ENCODE results near the gene SPATS2L. TPM values are rescaled to one million over a fixed set of nuclear protein-coding genes. Genes with fewer than 3 reads are reported as not detected.

Gene SPATS2L
- total RNA-seq, 4 donors from 2014 or later: 33.4 to 236 (median 159) TPM

GRCh38 chr2:200385063-200385635 lies 78.7 kb downstream of the SPATS2L start:
- H3K27me3 ChIP-seq: no peaks in the 10 kb centered on the region
- H3K4me1 ChIP-seq: peaks cover 0 to 24% (median 4%) of the 10 kb centered on the region in 4 donors
- in situ Hi-C loops (cut with MboI; ENCODE audit: low pct_ligation_motif_present in 1 of 4, low pct_unique_long_range_greater_than_20kb in 1 of 4, low sequenced_read_pairs in 3 of 4) (no loop called here), intact Hi-C loops (cut with DNase I; ENCODE audit: low total_unique reads) (no loop called here)
- H3K4me3 ChIP-seq: no peak overlapping the region
- H3K9me3 ChIP-seq: no peaks in the 10 kb centered on the region
- DNase-seq: no peak
- WGBS, 2 donors (ENCODE audit: low coverage in 1 of 2): 94% methylated on average over 3 to 5 of the region's 5 CpGs
- no peak for TF ChIP-seq EP300 (IDR thresholded peaks at IDR 0.05; ENCODE audit: low read depth)
- TF ChIP-seq POLR2A (IDR thresholded peaks at IDR 0.05): no peak
- TF ChIP-seq POLR2AphosphoS5 (IDR thresholded peaks at IDR 0.05): no peak
- TF ChIP-seq CTCF (IDR thresholded peaks at IDR 0.05): no peak
- no peak overlapping the region for H3K27ac ChIP-seq
- peaks cover 0 to 13% (median 5%) of the 10 kb centered on the region in 4 donors for H3K36me3 ChIP-seq

- TF ChIP-seq POLR2A (IDR thresholded peaks at IDR 0.05) (no peak), EP300 (IDR thresholded peaks at IDR 0.05; ENCODE audit: low read depth) (no peak), POLR2AphosphoS5 (IDR thresholded peaks at IDR 0.05) (no peak), CTCF (IDR thresholded peaks at IDR 0.05) (no peak)
- H3K9me3 ChIP-seq: no peaks in the 10 kb centered on the region
- 88 to 92% methylated on average over 1 to 2 of the region's 2 CpGs for WGBS, 2 donors (ENCODE audit: low coverage in 1 of 2)
- intact Hi-C loops (cut with DNase I; ENCODE audit: low total_unique reads) (no loop called here), in situ Hi-C loops (cut with MboI; ENCODE audit: low pct_ligation_motif_present in 1 of 4, low pct_unique_long_range_greater_than_20kb in 1 of 4, low sequenced_read_pairs in 3 of 4) (no loop called here)
- H3K4me1 ChIP-seq: no peaks in the 10 kb centered on the region
- no peaks in the 10 kb centered on the region for H3K27me3 ChIP-seq
- no peak overlapping the region for H3K4me3 ChIP-seq
- H3K27ac ChIP-seq: no peak overlapping the region
- no peak for DNase-seq
- peaks cover 0 to 14% (median 6%) of the 10 kb centered on the region in 4 donors for H3K36me3 ChIP-seq
Measured at GRCh38 chr2:200393191-200393590, 86.7 kb downstream of the SPATS2L start.

GRCh38 chr2:200394045-200394444 lies 87.6 kb downstream of the SPATS2L start:
- no peak for TF ChIP-seq CTCF (IDR thresholded peaks at IDR 0.05)
- TF ChIP-seq POLR2AphosphoS5 (IDR thresholded peaks at IDR 0.05): no peak
- no peak for TF ChIP-seq POLR2A (IDR thresholded peaks at IDR 0.05)
- TF ChIP-seq EP300 (IDR thresholded peaks at IDR 0.05; ENCODE audit: low read depth): no peak

GRCh38 chr2:200396781-200397242 lies 90.3 kb downstream of the SPATS2L start:
- Histone ChIP-seq H3K9me3 (no peaks in the 10 kb centered on the region), H3K27me3 (no peaks in the 10 kb centered on the region), H3K4me3 (no peak overlapping the region), H3K27ac (no peak overlapping the region), H3K36me3 (no peaks in the 10 kb centered on the region), H3K4me1 (no peaks in the 10 kb centered on the region)
- TF ChIP-seq POLR2AphosphoS5 (IDR thresholded peaks at IDR 0.05) (no peak), POLR2A (IDR thresholded peaks at IDR 0.05) (no peak), CTCF (IDR thresholded peaks at IDR 0.05) (no peak), EP300 (IDR thresholded peaks at IDR 0.05; ENCODE audit: low read depth) (no peak)
- in situ Hi-C loops (cut with MboI; ENCODE audit: low pct_ligation_motif_present in 1 of 4, low pct_unique_long_range_greater_than_20kb in 1 of 4, low sequenced_read_pairs in 3 of 4): no loop called here
- no peak for DNase-seq
- intact Hi-C loops (cut with DNase I; ENCODE audit: low total_unique reads): no loop called here
- WGBS, 2 donors (ENCODE audit: low coverage in 1 of 2): 73 to 80% methylated on average over 2 of the region's 2 CpGs

More at GRCh38 chr2:200394045-200394444, 87.6 kb downstream of the SPATS2L start:
- intact Hi-C loops (cut with DNase I; ENCODE audit: low total_unique reads) (no loop called here), in situ Hi-C loops (cut with MboI; ENCODE audit: low pct_ligation_motif_present in 1 of 4, low pct_unique_long_range_greater_than_20kb in 1 of 4, low sequenced_read_pairs in 3 of 4) (no loop called here)
- H3K27me3 ChIP-seq: no peaks in the 10 kb centered on the region
- WGBS, 2 donors (ENCODE audit: low coverage in 1 of 2): 95 to 96% methylated on average over 7 of the region's 7 CpGs
- H3K4me1 ChIP-seq: no peaks in the 10 kb centered on the region
- H3K36me3 ChIP-seq: peaks cover 0 to 14% (median 4%) of the 10 kb centered on the region in 4 donors
- H3K4me3 ChIP-seq: no peak overlapping the region
- no peak overlapping the region for H3K27ac ChIP-seq
- DNase-seq: no peak
- no peaks in the 10 kb centered on the region for H3K9me3 ChIP-seq
